ENCODE data around the gene CFD.
"Not testable (repeated sequence)": the region's sequence is repeated elsewhere in the genome, so short reads cannot be mapped to it uniquely, and the experiment has no call there.

CFD gene

DNA sequence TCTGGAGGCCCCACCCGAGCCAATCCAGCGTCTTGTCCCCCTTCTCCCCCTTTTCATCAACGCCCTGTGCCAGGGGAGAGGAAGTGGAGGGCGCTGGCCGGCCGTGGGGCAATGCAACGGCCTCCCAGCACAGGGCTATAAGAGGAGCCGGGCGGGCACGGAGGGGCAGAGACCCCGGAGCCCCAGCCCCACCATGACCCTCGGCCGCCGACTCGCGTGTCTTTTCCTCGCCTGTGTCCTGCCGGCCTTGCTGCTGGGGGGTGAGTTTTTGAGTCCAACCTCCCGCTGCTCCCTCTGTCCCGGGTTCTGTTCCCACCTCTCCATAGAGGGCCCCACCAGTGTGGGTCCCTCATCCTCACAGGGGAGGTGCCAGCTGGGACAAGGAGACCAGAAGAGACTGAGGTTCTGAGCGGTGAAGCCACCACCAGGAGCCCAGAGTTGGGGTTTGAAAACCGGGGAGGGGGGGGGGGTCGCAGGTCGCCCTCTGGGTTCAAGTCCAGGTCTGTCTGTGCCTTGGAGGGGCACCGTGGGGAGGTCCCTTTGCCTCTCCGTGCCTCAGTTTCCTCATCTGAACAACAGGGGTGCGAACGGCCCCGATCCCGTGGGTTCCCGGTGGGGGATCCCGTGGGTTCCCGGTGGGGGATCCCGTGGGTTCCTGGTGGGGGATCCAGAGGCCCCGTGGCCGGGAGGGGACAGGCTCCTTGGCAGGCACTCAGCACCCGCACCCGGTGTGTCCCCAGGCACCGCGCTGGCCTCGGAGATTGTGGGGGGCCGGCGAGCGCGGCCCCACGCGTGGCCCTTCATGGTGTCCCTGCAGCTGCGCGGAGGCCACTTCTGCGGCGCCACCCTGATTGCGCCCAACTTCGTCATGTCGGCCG is 7.1 kb upstream of the CFD start, which contains the start of gene ELANE:
Gene ELANE (plus strand): TSS at position 168 of the 878 bp plus-strand sequence. CDS start 26 bp downstream, at position 194.
- DNase-seq: no peak

DNA sequence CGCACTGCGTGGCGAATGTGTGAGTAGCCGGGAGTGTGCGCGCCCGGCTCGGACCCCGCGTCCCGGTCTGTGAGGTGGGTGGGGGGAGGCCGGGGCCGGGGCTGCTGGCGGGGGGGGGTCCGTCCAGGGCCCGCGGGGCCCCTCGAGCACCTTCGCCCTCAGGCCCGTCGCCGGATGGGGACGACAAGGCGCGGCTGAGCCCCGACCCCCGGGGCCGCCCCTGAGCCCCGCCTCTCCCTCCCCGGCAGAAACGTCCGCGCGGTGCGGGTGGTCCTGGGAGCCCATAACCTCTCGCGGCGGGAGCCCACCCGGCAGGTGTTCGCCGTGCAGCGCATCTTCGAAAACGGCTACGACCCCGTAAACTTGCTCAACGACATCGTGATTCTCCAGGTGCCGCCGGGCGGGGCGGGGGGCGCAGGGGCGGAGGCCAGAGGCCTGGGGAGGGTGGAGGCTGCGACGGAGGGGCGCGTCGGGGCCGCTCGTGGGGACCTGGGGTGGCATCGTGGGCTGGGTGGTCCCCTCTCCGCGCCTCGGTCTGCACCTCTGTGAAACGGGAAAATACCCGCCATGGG is 6.4 kb upstream of the CFD start:
- DNase-seq: no peak

DNA sequence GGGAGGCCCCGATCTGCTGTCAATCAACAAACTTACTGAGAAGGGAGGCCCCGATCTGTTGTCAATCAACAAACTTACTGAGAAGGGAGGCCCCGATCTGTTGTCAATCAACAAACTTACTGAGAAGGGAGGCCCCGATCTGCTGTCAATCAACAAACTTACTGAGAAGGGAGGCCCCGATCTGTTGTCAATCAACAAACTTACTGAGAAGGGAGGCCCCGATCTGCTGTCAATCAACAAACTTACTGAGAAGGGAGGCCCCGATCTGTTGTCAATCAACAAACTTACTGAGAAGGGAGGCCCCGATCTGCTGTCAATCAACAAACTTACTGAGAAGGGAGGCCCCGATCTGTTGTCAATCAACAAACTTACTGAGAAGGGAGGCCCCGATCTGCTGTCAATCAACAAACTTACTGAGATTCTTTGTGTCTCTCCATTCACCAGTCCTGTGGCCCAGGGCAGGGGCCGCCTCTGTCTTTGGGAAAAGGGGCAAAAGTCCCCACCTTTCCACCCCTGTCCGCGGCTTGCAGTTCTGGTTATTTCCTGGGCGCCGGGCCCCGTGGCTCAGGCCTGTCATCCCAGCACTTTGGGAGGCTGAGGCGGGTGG is 5.7 kb upstream of the CFD start:
- not testable (repeated sequence) for DNase-seq

- DNase-seq: no peak
Measured at GRCh38 chr19:854549-854948, 4.9 kb upstream of the CFD start.

GRCh38 chr19:855142-855541 is 4.3 kb upstream of the CFD start:
- no peak for DNase-seq

- no peak for DNase-seq
Measured at GRCh38 chr19:855566-856120, 3.8 kb upstream of the CFD start.

- DNase-seq: no peak
Measured at GRCh38 chr19:858284-858683, 1.2 kb upstream of the CFD start.

DNA sequence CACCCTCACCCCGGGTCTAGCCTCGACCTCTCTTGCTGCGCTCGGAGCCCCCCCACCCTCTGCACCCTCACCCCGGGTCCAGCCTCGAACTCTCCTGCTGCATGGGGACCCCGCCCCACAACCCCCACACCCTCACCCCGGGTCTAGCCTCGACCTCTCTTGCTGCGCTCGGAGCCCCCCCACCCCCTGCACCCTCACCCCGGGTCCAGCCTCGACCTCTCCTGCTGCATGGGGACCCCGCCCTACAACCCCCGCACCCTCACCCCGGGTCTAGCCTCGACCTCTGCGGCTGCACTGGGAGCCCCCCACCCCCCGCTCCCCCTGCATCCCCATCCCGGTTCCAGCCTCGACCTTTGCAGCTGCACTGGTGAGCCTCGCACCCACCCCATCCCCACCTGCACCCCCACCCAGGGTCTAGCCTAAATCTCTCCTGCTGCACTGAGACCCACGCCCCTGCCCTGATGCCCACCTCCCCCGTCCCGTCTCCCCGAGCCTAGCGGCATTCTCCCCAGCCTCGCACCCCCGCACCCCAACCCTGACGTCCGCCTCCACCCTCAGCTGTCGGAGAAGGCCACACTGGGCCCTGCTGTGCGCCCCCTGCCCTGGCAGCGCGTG is 1.8 kb downstream of the CFD start:
- DNase-seq: no peak

DNA sequence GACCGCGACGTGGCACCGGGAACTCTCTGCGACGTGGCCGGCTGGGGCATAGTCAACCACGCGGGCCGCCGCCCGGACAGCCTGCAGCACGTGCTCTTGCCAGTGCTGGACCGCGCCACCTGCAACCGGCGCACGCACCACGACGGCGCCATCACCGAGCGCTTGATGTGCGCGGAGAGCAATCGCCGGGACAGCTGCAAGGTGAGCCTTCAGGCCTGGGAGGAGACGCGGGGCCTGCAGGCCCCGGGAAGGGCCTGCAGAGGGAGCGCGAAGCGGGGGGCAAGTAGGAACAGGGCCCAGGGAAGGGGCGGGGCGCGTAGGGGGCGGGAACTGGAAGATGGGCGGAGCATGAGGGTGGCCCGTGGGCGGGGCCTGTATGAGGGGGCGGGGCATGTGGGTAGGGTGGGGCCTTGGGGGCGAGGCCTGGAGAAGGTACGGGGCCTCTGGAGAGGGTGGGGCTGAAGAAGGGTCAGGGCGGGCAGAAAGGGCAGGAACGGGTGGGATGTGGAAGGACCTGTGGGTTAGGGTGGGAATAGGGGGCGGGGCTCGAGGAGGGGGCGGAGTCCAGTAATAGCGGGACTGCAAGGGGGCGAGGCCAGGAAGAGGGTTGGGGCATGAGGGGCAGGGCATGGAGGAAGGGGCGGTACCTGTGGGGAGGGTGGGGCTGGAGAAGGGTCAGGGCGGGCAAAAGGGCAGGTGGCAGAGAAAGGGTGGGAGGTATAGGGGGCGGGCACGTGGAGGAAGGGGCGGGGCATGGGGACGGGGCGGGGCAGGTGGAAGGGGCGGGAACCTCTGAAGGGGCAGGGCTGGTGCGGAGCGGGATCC is 2.5 kb downstream of the CFD start:
- peak; percentile 59 for DNase-seq

GRCh38 chr19:862581-863314 is 3.3 kb downstream of the CFD start:
- DNase-seq: peak; percentile 58

DNA sequence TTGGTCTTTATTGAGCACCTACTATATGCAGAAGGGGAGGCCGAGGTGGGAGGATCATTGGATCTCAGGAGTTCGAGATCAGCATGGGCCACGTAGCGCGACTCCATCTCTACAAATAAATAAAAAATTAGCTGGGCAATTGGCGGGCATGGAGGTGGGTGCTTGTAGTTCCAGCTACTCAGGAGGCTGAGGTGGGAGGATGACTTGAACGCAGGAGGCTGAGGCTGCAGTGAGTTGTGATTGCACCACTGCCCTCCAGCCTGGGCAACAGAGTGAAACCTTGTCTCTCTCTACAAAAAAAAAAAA is 3.8 kb downstream of the CFD start:
- peak; percentile 31 for DNase-seq

DNA sequence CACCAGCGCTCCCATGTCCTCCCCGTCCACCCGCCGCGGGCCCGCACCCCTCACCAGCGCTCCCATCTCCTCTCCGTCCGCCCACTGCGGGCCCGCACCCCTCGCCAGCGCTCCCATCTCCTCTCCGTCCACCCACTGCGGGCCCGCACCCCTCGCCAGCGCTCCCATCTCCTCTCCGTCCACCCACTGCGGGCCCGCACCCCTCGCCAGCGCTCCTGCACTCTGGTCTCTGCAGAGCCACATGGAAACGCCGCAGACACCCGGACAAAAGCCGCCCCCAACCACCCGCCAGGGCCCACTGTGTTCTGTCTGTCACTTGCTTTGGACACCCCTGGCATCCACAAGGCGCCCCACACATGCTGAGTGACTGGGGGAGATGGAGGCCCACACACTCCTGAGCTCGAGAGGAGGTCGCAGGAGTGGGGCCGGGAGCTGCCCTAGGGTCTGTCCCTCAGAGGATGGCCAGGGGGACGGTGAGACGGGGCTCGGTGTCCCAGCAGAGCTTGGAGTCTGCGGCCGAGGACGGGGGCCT is 7.4 kb downstream of the CFD start:
- no peak for DNase-seq

GRCh38 chr19:867301-867793 is 7.9 kb downstream of the CFD start:
- no peak for DNase-seq

DNA sequence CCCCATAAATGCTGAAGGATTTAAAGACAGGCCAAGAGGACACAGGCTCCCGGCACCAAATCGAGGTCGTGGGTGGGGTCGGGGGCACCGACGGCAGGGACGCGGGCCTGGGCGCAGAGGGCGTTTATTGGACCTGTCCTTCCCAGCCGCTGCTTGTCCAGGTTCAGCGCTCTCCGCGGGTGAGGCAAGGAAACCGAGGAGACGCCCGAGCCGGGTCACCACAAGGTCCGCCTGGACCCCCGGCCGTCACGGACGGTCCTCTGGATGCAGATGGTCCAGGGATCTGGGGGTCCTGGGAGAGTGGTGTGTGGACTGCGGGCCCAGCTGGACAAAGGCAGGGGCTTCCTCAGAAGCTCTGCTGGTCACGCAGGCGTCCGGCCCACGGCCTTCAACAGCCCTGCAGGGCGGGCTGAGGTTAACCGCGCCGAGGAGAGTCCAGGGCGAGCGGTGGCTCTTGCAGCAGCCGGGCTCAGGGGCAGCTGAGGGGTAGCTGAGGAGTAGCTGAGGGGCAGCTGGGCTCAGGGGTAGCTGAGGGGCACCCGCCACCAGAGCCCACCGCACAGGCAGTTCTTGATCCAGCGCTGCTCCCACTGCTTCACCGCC is 8.5 kb downstream of the CFD start:
- DNase-seq: no peak

DNA sequence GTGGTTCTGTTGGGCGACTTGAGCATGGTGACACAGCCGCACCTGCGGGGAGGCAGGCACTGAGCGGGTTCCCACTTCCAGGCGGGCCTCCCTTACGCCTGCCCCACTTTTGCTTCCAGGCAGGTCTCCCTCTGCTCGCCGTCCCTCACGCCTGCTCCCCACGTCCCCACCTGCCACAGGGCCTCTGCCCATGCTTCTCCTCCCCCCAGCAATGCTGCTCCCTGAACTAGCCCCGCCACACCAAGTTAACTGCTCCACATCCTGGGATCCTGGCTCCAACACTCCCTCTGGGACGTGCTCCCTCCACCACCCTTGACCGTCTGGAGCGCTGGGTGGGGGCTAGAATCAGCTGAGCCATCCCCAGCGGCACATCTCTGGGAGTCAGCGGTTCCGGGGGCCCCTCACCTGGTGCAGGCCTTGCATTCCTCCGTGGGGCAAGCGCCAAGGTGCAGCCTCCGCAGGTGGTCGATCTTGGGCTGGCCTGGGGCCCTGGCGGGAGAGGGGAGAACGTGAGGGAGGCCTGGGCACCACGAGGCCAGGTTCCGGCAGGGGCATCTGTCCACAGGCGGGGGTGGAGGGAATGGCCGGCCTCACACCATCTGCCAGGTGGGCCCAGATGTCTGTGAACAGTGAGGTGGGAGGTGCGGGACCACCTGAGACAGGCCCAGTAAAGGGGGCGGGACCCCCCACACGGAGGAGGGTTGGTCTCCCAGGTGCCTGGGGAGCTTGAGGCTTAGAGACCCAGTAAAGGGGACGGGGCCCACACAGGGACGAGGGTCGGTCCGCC is 9.2 kb downstream of the CFD start:
- no peak for DNase-seq

- peak; percentile 18 for DNase-seq
Measured at GRCh38 chr19:869245-870177, 10.0 kb downstream of the CFD start.

DNA sequence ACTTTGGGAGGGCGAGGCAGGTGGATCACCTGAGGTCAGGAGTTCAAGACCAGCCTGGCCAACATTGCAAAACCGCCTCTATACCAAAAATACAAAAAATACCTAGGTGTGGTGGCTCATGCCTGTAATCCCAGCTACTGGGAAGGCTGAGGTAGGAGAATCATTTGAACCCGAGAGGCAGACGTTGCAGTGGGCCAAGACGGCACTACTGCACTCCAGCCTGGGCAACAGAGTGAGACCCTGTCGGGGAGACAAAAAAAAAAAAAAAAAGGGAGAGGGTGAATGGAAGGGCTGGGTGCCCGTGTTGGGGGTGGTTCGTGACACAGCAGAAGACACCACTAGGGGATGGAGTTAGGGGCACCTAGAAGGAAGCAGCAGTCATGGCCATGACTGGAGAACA is 10.8 kb downstream of the CFD start:
- no peak for DNase-seq

GRCh38 chr19:870963-871401 is 11.5 kb downstream of the CFD start:
- DNase-seq: no peak
